Measurements from ENCODE around the gene CNN3. TPM values are rescaled to one million over a fixed set of nuclear protein-coding genes. Genes with fewer than 3 reads are reported as not detected.
"Not testable (repeated sequence)": the region's sequence is repeated elsewhere in the genome, so short reads cannot be mapped to it uniquely, and the experiment has no call there.

The CNN3 gene
- total RNA-seq, 2 experiments from 2014 or later, result 2.5 to 3.1 TPM

GRCh38 chr1:94947437-94947836 lies 20.5 kb upstream of the CNN3 start:
- intact Hi-C loops (cut with DNase I, micrococcal nuclease), result no loop called here
- Mint-ChIP-seq H3K36me3 (ENCODE audit: low read depth) (no peaks in the 10 kb centered on the region), H3K27ac (no peak overlapping the region), H3K4me3 (no peak overlapping the region), H3K4me1 (no peaks in the 10 kb centered on the region), H3K27me3 (peaks cover 3% of the 10 kb centered on the region), H3K9me3 (ENCODE audit: low read depth) (no peaks in the 10 kb centered on the region)
- DNase-seq (no peak), ATAC-seq (no peak)
- ChIA-PET CTCF (interaction anchor here (0.7 to 1.1 kb wide), 2 partner anchors 14 to 260 kb away, joined by 3 to 4 read pairs; no protein-coding TSS in a partner anchor), POLR2A (no interaction called here)

GRCh38 chr1:94946886-94947285 lies 20.0 kb upstream of the CNN3 start:
- Mint-ChIP-seq H3K4me1 (no peaks in the 10 kb centered on the region), H3K4me3 (no peak overlapping the region), H3K36me3 (ENCODE audit: low read depth) (no peaks in the 10 kb centered on the region), H3K27ac (no peak overlapping the region), H3K9me3 (ENCODE audit: low read depth) (no peaks in the 10 kb centered on the region), H3K27me3 (peaks cover 3% of the 10 kb centered on the region)
- POLR2A ChIA-PET, result no interaction called here
- intact Hi-C loops (cut with DNase I, micrococcal nuclease), result no loop called here
- CTCF ChIA-PET, result interaction anchor here (0.7 to 1.1 kb wide), 2 partner anchors 14 to 259 kb away, joined by 3 to 4 read pairs; no protein-coding TSS in a partner anchor
- ATAC-seq (no peak), DNase-seq (no peak)

- intact Hi-C loops (cut with DNase I, micrococcal nuclease), result no loop called here
- no peaks in the 10 kb centered on the region for H3K36me3 Mint-ChIP-seq (ENCODE audit: low read depth)
- CTCF ChIA-PET, result no interaction called here
These were observed 15.5 kb upstream of the CNN3 start for GRCh38 chr1:94942171-94943128.

GRCh38 chr1:94941480-94941879 lies 14.6 kb upstream of the CNN3 start:
- H3K4me1 Mint-ChIP-seq; ATAC-seq; H3K4me3 Mint-ChIP-seq; DNase-seq; H3K36me3 Mint-ChIP-seq (ENCODE audit: low read depth); intact Hi-C loops (cut with DNase I, micrococcal nuclease); H3K27me3 Mint-ChIP-seq; H3K9me3 Mint-ChIP-seq (ENCODE audit: low read depth); CTCF ChIA-PET; POLR2A ChIA-PET; H3K27ac Mint-ChIP-seq: not testable (repeated sequence)

More at GRCh38 chr1:94942171-94943128, 15.5 kb upstream of the CNN3 start:
- no peak for ATAC-seq
- Mint-ChIP-seq H3K27ac (no peak overlapping the region), H3K9me3 (ENCODE audit: low read depth) (no peaks in the 10 kb centered on the region), H3K4me1 (no peaks in the 10 kb centered on the region), H3K27me3 (peaks cover 6% of the 10 kb centered on the region), H3K4me3 (no peak overlapping the region)
- DNase-seq, result no peak
- POLR2A ChIA-PET, result no interaction called here

- Mint-ChIP-seq H3K9me3 (ENCODE audit: low read depth) (no peaks in the 10 kb centered on the region), H3K27me3 (peaks cover 6% of the 10 kb centered on the region), H3K4me1 (no peaks in the 10 kb centered on the region), H3K36me3 (ENCODE audit: low read depth) (no peaks in the 10 kb centered on the region), H3K27ac (no peak overlapping the region), H3K4me3 (no peak overlapping the region)
- intact Hi-C loops (cut with DNase I, micrococcal nuclease), result no loop called here
- DNase-seq (no peak), ATAC-seq (no peak)
- CTCF ChIA-PET, result no interaction called here
- POLR2A ChIA-PET, result interaction anchor here (0.8 kb wide), 1 partner anchor 53 kb away, joined by 3 read pairs; no protein-coding TSS in a partner anchor
These were observed 13.8 kb upstream of the CNN3 start for GRCh38 chr1:94940738-94941137.

- H3K27ac Mint-ChIP-seq, result no peak overlapping the region
- CTCF ChIA-PET, result no interaction called here
- DNase-seq (no peak), ATAC-seq (no peak)
- intact Hi-C loops (cut with DNase I, micrococcal nuclease), result no loop called here
- no peak overlapping the region for H3K4me3 Mint-ChIP-seq
- POLR2A ChIA-PET, result no interaction called here
- no peaks in the 10 kb centered on the region for H3K36me3 Mint-ChIP-seq (ENCODE audit: low read depth)
- peaks cover 3% of the 10 kb centered on the region for H3K27me3 Mint-ChIP-seq
- H3K9me3 Mint-ChIP-seq (ENCODE audit: low read depth), result no peaks in the 10 kb centered on the region
- H3K4me1 Mint-ChIP-seq, result peaks cover 3% of the 10 kb centered on the region
These were observed 10.9 kb upstream of the CNN3 start for GRCh38 chr1:94937820-94938219.

GRCh38 chr1:94936861-94937620 lies 10.1 kb upstream of the CNN3 start:
- DNase-seq, result no peak
- intact Hi-C loops (cut with DNase I, micrococcal nuclease), result no loop called here
- Mint-ChIP-seq H3K4me1 (peaks cover 3% of the 10 kb centered on the region), H3K36me3 (ENCODE audit: low read depth) (no peaks in the 10 kb centered on the region), H3K4me3 (no peak overlapping the region), H3K9me3 (ENCODE audit: low read depth) (no peaks in the 10 kb centered on the region), H3K27ac (no peak overlapping the region), H3K27me3 (peaks cover 3% of the 10 kb centered on the region)
- ATAC-seq, result no peak
- POLR2A ChIA-PET, result no interaction called here
- CTCF ChIA-PET, result interaction anchor here (1.0 kb wide), 1 partner anchor 9 kb away, joined by 3 read pairs; no protein-coding TSS in a partner anchor

- H3K27me3 Mint-ChIP-seq, result peaks cover 3% of the 10 kb centered on the region
- H3K4me3 Mint-ChIP-seq, result no peak overlapping the region
- ATAC-seq (no peak), DNase-seq (no peak)
- peaks cover 3% of the 10 kb centered on the region for H3K4me1 Mint-ChIP-seq
- intact Hi-C loops (cut with DNase I, micrococcal nuclease), result no loop called here
- no peak overlapping the region for H3K27ac Mint-ChIP-seq
- H3K36me3 Mint-ChIP-seq (ENCODE audit: low read depth), result no peaks in the 10 kb centered on the region
- CTCF ChIA-PET, result interaction anchor here (0.5 kb wide), 1 partner anchor 29 kb away, joined by 4 read pairs; no protein-coding TSS in a partner anchor
- POLR2A ChIA-PET, result no interaction called here
- H3K9me3 Mint-ChIP-seq (ENCODE audit: low read depth), result no peaks in the 10 kb centered on the region
These were observed 8.6 kb upstream of the CNN3 start for GRCh38 chr1:94935476-94935875.

- Mint-ChIP-seq H3K27me3 (peaks cover 3% of the 10 kb centered on the region), H3K4me3 (no peak overlapping the region), H3K9me3 (ENCODE audit: low read depth) (no peaks in the 10 kb centered on the region), H3K4me1 (peaks cover 3% of the 10 kb centered on the region), H3K36me3 (ENCODE audit: low read depth) (no peaks in the 10 kb centered on the region), H3K27ac (no peak overlapping the region)
- POLR2A ChIA-PET, result no interaction called here
- ATAC-seq (no peak), DNase-seq (no peak)
- intact Hi-C loops (cut with DNase I, micrococcal nuclease), result no loop called here
- CTCF ChIA-PET, result no interaction called here
These were observed 8.1 kb upstream of the CNN3 start for GRCh38 chr1:94935034-94935433.

GRCh38 chr1:94934551-94934950 lies 7.6 kb upstream of the CNN3 start:
- Mint-ChIP-seq H3K4me3 (no peak overlapping the region), H3K27me3 (peaks cover 3% of the 10 kb centered on the region), H3K36me3 (ENCODE audit: low read depth) (no peaks in the 10 kb centered on the region), H3K27ac (no peak overlapping the region), H3K4me1 (peaks cover 3% of the 10 kb centered on the region), H3K9me3 (ENCODE audit: low read depth) (no peaks in the 10 kb centered on the region)
- ChIA-PET CTCF (interaction anchor here (1.0 to 1.1 kb wide), 2 partner anchors 21 to 81 kb away, joined by 3 read pairs; no protein-coding TSS in a partner anchor), POLR2A (no interaction called here)
- ATAC-seq (no peak), DNase-seq (no peak)
- intact Hi-C loops (cut with DNase I, micrococcal nuclease), result no loop called here

- intact Hi-C loops (cut with DNase I, micrococcal nuclease), result no loop called here
- Mint-ChIP-seq H3K4me1 (peaks cover 6% of the 10 kb centered on the region), H3K27me3 (peaks cover 8% of the 10 kb centered on the region), H3K27ac (no peak overlapping the region), H3K36me3 (ENCODE audit: low read depth) (peaks cover 2% of the 10 kb centered on the region), H3K9me3 (ENCODE audit: low read depth) (no peaks in the 10 kb centered on the region), H3K4me3 (no peak overlapping the region)
- ATAC-seq (no peak), DNase-seq (no peak)
- ChIA-PET CTCF (no interaction called here), POLR2A (no interaction called here)
These were observed 4.4 kb upstream of the CNN3 start for GRCh38 chr1:94931254-94931841.

Measured in activated CD4-positive, alpha-beta T cell treated with anti-CD3 and anti-CD28 coated beads for 36 hours (primary cell).